Stomach smooth muscle (tissue), 2 donors: Measurements from ENCODE around the gene TNS1.
A peak's percentile ranks its signal among the peaks of the same experiment; 100 is the strongest.

Source experiments
- H3K27ac ChIP-seq: one replicate; pipeline ENCODE4 v1.7.0; 2013; ENCODE audit warnings: mild to moderate bottlenecking, low read length, inconsistent platforms
- H3K27me3 ChIP-seq, 2 donors: one replicate each; pipeline ENCODE4 v1.7.0; 2013; ENCODE audit warnings: low read length in 2 of 2; ENCODE audit not compliant: insufficient read depth in 2 of 2, control insufficient read depth in 1 of 2
- H3K36me3 ChIP-seq, 2 donors: one replicate each; pipeline ENCODE4 v1.7.0; 2013; ENCODE audit warnings: low read length in 2 of 2; ENCODE audit not compliant: control insufficient read depth in 2 of 2, insufficient read depth in 2 of 2
- H3K4me1 ChIP-seq: one replicate; pipeline ENCODE4 v1.7.0; 2013; ENCODE audit warnings: low read length; ENCODE audit not compliant: control insufficient read depth, insufficient read depth
- H3K4me3 ChIP-seq, 2 donors: one replicate each; pipeline ENCODE4 v1.7.0; 2013; ENCODE audit warnings: low read length in 2 of 2
- H3K9ac ChIP-seq, 2 donors: one replicate each; pipeline ENCODE4 v1.7.0; 2013; ENCODE audit warnings: low read length in 2 of 2, mild to moderate bottlenecking in 1 of 2
- H3K9me3 ChIP-seq, 2 donors: one replicate each; pipeline ENCODE4 v1.7.0; 2013; ENCODE audit warnings: low read length in 2 of 2; ENCODE audit not compliant: control insufficient read depth in 2 of 2
- donor health status: healthy.
- donor health status: Pancreatic carcinoma.

The TNS1 gene

GRCh38 chr2:217941886-217942728, 60.7 kb downstream of the TNS1 start:
- H3K9ac ChIP-seq: peak overlapping the region; percentile 95 to 98
- H3K4me1 ChIP-seq: peaks cover 91% of the 10 kb centered on the region
- H3K36me3 ChIP-seq: peaks cover 3 to 5% of the 10 kb centered on the region in 2 donors
- peak overlapping the region; percentile 99 for H3K27ac ChIP-seq
- peak overlapping the region; percentile 98 to 99 for H3K4me3 ChIP-seq
- H3K9me3 ChIP-seq: no peaks in the 10 kb centered on the region
- no peaks in the 10 kb centered on the region for H3K27me3 ChIP-seq

DNA sequence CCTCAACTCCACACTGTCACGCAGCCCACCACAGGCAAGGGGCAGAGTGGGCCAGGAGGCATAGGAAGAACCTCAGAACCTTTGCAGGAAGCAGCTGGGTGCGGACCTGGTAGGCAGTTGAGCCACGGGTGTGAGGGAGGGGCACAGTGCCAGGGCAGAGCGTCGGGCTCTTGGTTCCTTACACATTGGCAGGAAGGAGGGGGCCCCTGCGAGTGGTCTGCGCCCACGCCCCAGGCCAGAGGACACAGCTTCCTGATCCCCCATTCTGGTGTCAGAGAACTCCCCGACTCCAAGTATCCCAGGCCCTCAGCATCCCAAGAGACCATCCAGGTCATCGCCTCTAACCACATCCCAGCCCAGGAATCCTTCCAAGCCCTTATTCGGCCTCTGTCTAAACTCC, 61.5 kb downstream of the TNS1 start:
- H3K4me3 ChIP-seq: peak overlapping the region; percentile 98 to 99
- H3K27ac ChIP-seq: peak overlapping the region; percentile 99
- H3K27me3 ChIP-seq: no peaks in the 10 kb centered on the region

GRCh38 chr2:217940261-217941220, 62.3 kb downstream of the TNS1 start:
- Histone ChIP-seq H3K4me1 (peaks cover 97% of the 10 kb centered on the region), H3K4me3 (peak overlapping the region; percentile 98 to 99), H3K36me3 (peaks cover 3 to 7% of the 10 kb centered on the region in 2 donors), H3K9me3 (no peaks in the 10 kb centered on the region), H3K9ac (peak overlapping the region; percentile 95 to 98), H3K27ac (peak overlapping the region; percentile 99), H3K27me3 (no peaks in the 10 kb centered on the region)

More for the DNA sequence above, 61.5 kb downstream of the TNS1 start:
- H3K36me3 ChIP-seq: peaks cover 3 to 5% of the 10 kb centered on the region in 2 donors
- H3K4me1 ChIP-seq: peaks cover 95% of the 10 kb centered on the region
- peak overlapping the region; percentile 95 to 98 for H3K9ac ChIP-seq
- no peaks in the 10 kb centered on the region for H3K9me3 ChIP-seq

DNA sequence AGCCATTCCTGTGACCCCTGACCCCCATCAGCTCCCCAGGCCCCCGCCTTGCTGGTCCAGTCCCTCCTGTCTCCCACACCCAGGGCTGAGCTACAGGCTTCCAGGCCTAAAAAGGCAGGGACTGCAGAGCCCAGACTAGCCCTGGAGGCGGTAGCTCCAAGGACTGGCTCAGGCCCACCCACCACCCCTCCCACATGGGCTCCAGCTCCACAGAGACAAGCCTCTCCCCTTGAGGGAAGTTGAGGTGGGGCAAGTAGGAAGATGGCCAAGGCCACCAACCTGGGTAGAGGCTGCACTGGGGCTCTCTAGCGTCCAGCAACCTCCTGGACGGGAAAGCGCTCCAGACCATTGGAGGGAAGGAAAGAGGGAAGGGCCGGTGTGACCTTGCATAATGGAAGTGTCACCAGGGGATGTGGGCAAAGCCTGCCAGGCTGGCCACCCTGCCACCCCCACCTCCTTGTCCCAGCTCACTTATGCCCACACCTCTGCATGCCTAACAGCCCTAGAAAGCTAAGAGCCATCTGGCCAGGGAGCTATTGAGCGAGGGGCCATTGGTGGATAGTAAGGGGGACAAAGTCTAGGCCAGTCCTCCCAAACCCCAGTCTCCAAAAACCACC, 63.1 kb downstream of the TNS1 start:
- H3K9ac ChIP-seq: peak overlapping the region; percentile 95 to 98
- H3K4me1 ChIP-seq: peaks cover 97% of the 10 kb centered on the region
- no peaks in the 10 kb centered on the region for H3K9me3 ChIP-seq
- H3K4me3 ChIP-seq: peak overlapping the region; percentile 98 to 99
- H3K27ac ChIP-seq: peak overlapping the region; percentile 99
- H3K27me3 ChIP-seq: no peaks in the 10 kb centered on the region
- H3K36me3 ChIP-seq: peaks cover 3 to 7% of the 10 kb centered on the region in 2 donors

DNA sequence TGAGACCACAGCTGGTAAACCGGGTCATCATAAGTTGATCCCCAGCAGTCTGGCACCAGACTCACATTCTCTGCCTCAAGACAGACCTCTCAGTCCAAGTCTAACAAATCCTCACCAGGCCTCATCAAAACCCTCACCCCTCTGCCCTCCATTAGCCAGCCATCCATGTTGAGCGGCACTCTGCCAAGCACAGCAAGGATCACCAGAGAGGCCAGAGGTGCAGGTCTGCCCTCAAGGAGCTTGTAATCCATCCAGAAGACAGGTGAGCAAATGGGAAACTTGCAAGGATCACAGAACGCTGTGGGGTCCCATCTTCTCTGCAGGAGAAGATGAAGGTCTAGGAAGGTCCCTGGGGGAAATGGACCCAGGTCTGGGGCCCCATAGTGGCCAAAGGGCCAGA, 63.6 kb downstream of the TNS1 start:
- H3K27ac ChIP-seq: peak overlapping the region; percentile 99
- H3K9ac ChIP-seq: peak overlapping the region; percentile 95 to 98
- H3K4me1 ChIP-seq: peaks cover 97% of the 10 kb centered on the region
- H3K4me3 ChIP-seq: peak overlapping the region; percentile 98 to 99
- H3K36me3 ChIP-seq: peaks cover 3 to 9% of the 10 kb centered on the region in 2 donors
- H3K27me3 ChIP-seq: no peaks in the 10 kb centered on the region
- H3K9me3 ChIP-seq: no peaks in the 10 kb centered on the region

GRCh38 chr2:217938036-217938435, 64.8 kb downstream of the TNS1 start:
- Histone ChIP-seq H3K9ac (peak overlapping the region; percentile 76 to 98), H3K27ac (peak overlapping the region; percentile 99), H3K4me3 (peak overlapping the region; percentile 39 to 99)

GRCh38 chr2:217937446-217937845, 65.3 kb downstream of the TNS1 start:
- H3K27ac ChIP-seq: peak overlapping the region; percentile 99

More at GRCh38 chr2:217938036-217938435, 64.8 kb downstream of the TNS1 start:
- peaks cover 97% of the 10 kb centered on the region for H3K4me1 ChIP-seq
- H3K9me3 ChIP-seq: no peaks in the 10 kb centered on the region
- H3K36me3 ChIP-seq: peaks cover 3 to 9% of the 10 kb centered on the region in 2 donors
- H3K27me3 ChIP-seq: no peaks in the 10 kb centered on the region

DNA sequence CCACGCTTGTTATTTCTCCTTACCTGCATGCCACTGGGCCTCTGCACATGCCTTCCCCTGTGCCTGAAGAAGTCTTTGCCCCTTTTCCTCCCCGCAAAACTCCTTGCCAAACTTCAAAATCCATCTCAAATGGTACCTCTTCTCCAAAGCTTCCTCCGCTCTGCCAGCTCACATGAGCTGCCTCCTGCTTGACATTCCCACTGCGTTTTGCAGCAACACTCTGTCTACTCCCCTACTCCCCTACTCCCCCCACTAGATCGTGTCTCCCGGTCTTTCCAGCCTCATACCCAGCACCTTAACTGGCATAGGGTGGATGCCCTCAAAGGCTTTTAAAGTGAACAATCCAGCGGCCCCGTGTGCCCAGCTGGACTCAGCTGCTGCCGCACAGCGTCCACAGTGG, 65.8 kb downstream of the TNS1 start:
- Histone ChIP-seq H3K27ac (peak overlapping the region; percentile 99), H3K36me3 (peaks cover 9% of the 10 kb centered on the region in 2 donors), H3K4me3 (peak overlapping the region; percentile 39 to 99), H3K27me3 (no peaks in the 10 kb centered on the region), H3K9me3 (no peaks in the 10 kb centered on the region), H3K9ac (peak overlapping the region; percentile 76 to 98), H3K4me1 (peaks cover 100% of the 10 kb centered on the region)

More at GRCh38 chr2:217937446-217937845, 65.3 kb downstream of the TNS1 start:
- H3K36me3 ChIP-seq: peaks cover 4 to 9% of the 10 kb centered on the region in 2 donors
- peak overlapping the region; percentile 39 to 99 for H3K4me3 ChIP-seq
- peaks cover 100% of the 10 kb centered on the region for H3K4me1 ChIP-seq
- peak overlapping the region; percentile 76 to 98 for H3K9ac ChIP-seq
- H3K9me3 ChIP-seq: no peaks in the 10 kb centered on the region
- H3K27me3 ChIP-seq: no peaks in the 10 kb centered on the region

DNA sequence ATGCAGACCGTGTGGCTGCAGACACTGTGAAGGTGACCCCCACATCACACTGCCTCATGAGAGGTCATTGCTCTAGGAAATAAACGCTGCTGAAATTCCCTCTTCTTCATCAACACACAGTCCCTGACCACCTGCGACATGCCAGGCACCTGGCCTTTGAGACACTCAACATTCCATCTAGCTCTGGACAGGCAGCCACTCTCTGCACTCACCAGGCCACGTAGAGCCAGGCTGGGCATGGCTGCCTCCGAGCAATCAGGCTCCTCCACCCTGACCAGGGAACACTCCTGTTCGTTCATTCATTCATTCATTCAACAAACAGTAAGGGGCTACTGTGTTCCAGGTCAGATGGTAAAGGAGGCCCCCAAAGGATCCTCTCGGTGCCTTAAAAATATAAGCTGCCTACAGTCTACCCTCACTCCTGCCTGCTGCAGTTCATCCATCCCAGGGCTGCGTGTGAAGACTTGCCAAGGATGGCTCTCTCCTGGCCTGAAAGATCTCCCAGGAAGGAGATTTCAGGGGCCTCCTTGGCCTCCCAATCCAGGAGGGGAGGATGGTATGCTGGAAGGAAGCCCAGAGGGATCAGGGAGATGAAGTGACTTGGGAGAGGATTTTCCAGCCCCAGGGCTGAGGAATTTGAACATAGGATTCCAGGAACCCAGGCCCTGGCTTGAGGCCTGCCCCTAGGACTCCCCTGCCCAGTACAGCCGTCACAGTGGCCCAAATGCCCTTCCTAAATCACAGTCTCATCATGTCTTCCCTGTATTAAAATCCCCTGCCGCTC, 66.7 kb downstream of the TNS1 start:
- H3K4me1 ChIP-seq: peaks cover 98% of the 10 kb centered on the region
- H3K27ac ChIP-seq: peak overlapping the region; percentile 99
- peak overlapping the region; percentile 63 to 99 for H3K4me3 ChIP-seq
- H3K36me3 ChIP-seq: peaks cover 10 to 12% of the 10 kb centered on the region in 2 donors
- H3K9me3 ChIP-seq: no peaks in the 10 kb centered on the region
- H3K9ac ChIP-seq: peak overlapping the region; percentile 76 to 98
- no peaks in the 10 kb centered on the region for H3K27me3 ChIP-seq
